HG02870 (cell line): ENCODE measurements around the gene MANBA.

Experiments
- ATAC-seq: cut with Tn5 transposase; IDR thresholded peaks from one replicate; pipeline ENCODE4 v1.9.1; 2021; ENCODE audit warnings: mild to moderate bottlenecking, moderate library complexity; ENCODE audit not compliant: unreplicated experiment

MANBA gene

GRCh38 chr4:102760645-102761295 lies at the start of gene MANBA:
Gene MANBA (minus strand): TSS chr4:102760968. CDS start chr4:102760894, 74 bp downstream.
- peak; percentile 84 for ATAC-seq

DNA sequence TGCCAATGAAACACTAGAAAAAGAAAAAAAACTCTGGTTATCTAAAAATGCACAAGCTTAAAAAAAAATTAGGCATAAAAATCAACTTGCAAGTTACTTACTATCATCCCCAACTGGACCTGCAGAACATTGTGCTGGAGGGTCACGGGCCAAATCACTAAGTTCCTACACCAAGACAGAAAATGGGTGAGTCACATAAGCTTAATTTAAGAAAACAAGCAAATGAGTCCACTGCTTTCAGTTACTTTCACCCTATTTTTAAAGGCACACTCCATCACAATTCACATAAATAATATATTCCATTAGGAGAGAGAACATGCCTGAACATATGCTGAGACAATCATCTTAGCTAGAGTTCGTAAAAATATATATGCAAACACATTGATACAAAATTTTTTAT lies 48.9 kb upstream of the MANBA start:
- ATAC-seq, result no peak

- peak; percentile 56 for ATAC-seq
Measured at GRCh38 chr4:102809190-102809589, 48.4 kb upstream of the MANBA start.

- no peak for ATAC-seq
Measured at GRCh38 chr4:102808009-102808408, 47.2 kb upstream of the MANBA start.

GRCh38 chr4:102807345-102807744 lies 46.6 kb upstream of the MANBA start:
- no peak for ATAC-seq

DNA sequence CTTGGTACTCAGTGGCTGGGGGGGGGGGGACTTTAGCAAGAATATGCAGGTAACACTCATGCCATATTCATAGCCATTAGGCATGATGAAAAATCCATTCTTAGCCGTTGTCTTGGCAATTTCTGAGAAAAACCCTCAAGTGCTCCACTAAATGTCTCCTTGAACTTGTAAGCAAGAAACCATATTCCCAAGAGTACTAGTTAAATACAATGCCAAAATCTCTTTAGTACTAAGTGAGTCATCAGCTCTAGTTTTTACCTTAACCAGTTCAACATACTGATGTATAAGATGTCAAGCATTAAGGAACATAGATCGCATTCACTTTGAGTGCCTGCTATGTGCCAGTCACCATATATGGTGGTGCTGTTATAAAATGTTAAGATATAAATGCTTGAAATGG lies 39.0 kb upstream of the MANBA start:
- no peak for ATAC-seq

DNA sequence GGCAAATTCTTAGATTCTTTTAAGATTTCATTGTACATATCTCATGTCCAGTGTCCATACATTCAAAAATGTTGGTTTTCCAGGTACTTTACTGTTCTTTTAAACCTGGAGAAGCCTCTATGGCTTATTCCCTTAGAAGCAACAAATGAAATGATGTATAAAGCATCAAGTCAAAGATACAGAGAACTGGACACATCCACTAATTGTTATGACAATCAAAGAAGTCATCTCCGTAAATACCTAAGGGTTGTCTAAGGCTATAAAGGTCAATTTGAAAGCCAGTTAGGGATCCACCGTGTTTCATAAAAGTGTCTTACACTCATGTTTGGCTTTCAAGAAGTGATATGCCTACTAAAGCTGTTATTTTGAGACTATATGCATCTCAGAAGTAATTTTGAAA lies 34.2 kb upstream of the MANBA start:
- no peak for ATAC-seq

- no peak for ATAC-seq
Measured at GRCh38 chr4:102792361-102792936, 31.7 kb upstream of the MANBA start.

DNA sequence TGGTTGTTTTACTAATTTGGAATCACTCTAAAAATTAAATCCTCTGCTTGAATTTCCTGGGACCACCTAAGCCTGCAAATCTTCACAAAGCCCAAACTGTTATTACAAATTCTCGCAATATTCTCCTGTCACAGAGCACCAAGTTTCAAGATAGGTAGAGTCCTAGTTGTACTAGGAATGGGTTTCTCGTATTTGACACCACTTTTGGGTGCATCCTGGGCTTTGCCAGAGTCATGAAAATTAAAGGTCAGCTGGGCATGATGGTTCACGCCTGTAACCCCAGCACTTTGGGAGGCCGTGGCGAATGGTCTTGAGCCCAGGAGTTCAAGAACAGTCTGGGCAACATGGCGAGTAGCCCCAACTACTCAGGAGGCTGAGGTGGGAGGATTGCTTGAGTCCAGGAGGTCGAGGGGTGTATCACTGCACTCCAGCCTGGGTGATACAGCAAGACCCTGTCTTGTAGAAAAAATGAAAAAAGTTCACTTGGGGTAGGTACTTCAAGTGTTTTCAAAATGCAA lies 30.6 kb upstream of the MANBA start:
- ATAC-seq, result no peak

DNA sequence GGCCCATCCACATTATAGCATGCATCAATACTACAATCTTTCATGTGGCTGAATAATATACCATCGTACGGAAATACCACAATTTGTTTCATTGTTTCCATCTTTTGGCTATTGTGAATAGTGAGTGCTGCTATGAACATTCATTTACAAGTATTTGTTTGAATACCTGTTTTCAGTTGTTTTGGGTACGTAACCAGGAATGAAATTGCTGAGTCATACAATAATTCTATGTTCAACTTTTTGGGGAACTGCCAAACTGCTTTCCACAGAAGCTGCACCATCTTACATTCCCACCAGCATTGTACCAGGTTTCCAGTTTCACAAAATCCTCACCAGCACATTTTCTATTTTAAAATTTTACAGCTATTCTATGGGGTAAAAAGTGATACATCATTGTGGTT lies 28.5 kb upstream of the MANBA start:
- ATAC-seq, result no peak

DNA sequence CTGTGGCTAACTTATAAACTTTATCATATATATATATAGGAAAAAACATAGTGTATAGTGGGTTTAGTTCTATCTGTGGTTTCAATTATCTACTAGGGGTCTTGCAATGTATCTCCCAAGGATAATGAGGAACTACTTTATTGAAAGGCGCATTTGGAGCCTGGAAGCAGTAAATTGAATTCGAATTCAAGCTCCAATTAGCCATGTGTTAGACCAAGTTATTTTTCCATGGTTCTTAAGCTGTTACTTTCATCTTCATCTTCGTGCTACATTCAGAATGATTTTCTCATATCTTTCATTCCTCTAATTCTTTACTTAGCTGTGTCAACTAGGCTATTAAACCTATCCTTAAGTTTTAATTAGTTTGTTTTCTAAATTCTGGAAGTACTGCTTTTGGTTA lies 27.2 kb upstream of the MANBA start:
- no peak for ATAC-seq

GRCh38 chr4:102787096-102787881 lies 26.5 kb upstream of the MANBA start:
- ATAC-seq, result no peak

- ATAC-seq, result no peak
Measured at GRCh38 chr4:102786279-102786678, 25.5 kb upstream of the MANBA start.

DNA sequence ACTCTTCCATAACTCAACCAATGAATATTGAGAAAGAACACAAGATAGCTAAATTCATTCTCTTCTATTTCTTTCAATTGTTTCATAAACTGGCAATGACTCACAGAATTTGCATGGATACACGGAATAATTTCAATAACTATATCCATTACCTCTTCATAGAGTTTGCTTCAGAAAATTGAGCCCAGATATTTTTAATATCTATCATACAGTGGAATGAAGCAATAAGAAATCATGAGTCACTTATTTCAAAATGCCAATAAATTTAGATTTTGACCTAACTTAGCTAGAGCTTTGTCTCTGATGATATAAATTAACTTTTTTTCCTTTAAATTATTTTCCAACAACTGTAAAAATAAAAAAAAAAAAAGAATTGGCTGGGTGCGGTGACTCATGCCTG lies 22.2 kb upstream of the MANBA start:
- ATAC-seq, result no peak

DNA sequence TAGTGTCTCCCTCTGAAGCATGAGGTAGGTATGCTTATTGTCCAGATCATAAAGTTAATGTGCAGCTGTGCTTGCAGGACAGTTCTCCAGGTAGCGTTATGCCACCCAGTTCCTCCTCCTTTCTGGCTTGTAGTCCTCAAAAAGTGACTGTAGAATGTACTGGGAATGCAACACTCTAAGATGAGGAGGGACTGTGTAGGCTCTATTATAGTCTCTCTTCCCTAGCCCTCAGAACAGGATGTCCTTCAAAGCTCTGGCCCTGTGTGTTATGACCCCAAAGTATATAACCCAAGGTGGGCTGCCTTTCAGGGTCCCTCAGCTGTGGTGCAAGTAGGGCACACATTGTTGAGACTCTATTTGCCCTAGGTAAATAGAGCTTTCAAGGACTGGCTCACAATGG lies 20.8 kb upstream of the MANBA start:
- no peak for ATAC-seq

GRCh38 chr4:102780476-102781144 lies 19.8 kb upstream of the MANBA start:
- ATAC-seq, result peak; percentile 67

DNA sequence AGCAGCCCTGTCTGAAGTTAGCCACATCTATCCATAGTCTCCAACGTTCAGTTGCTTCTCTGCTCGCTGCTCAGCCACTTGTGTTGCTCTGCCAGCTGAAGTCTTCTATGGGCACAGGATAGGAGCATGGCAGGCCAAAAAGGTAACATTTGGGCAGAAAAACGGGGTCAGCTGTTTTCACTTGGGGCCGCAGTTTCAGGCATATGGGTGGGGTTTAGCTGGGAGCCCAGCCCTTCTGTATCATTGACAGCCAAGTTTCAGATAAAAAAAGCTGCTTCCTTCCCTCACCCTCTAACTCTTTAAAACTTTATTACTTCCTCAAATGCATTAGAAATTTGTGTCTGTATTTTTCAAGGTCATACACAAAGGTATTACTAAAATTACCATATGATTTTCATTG lies 18.4 kb upstream of the MANBA start:
- no peak for ATAC-seq

GRCh38 chr4:102778720-102779119 lies 18.0 kb upstream of the MANBA start:
- ATAC-seq, result no peak

DNA sequence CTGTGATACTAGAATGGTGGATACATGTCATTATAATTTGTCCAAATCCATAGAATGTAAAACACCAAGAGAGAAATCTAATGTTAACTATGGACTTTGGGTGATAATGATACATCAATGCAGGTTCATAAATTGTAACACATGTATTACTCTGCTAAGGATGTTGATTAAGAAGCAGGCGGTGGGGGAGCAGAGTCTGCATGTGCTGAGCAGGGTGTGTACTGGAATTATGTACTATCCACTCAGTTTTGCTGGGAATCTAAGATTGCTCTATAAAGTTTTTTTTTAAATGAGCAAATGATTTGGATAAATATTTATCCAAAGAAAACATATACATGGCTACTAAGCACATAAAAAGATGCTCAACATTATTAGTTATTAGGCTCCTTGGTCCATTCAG lies 15.0 kb upstream of the MANBA start:
- ATAC-seq, result no peak

DNA sequence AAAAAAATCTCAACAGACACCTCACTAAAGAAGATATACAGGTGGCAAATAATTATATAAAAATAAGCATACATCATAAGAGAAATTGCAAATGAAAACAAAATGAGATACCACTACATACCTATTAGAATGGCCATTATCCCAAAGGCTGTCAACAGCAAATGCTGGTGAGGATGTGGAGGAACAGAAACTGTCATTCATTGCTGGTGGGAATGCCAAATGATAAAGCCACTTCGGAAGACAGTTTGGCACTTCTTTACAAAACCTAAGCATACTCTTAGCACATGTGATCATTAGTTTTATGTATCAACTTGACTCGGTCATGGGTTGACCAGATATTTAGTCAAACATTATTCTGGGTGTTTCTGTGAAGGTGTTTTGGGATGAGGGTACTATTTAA lies 13.5 kb upstream of the MANBA start:
- ATAC-seq, result no peak

DNA sequence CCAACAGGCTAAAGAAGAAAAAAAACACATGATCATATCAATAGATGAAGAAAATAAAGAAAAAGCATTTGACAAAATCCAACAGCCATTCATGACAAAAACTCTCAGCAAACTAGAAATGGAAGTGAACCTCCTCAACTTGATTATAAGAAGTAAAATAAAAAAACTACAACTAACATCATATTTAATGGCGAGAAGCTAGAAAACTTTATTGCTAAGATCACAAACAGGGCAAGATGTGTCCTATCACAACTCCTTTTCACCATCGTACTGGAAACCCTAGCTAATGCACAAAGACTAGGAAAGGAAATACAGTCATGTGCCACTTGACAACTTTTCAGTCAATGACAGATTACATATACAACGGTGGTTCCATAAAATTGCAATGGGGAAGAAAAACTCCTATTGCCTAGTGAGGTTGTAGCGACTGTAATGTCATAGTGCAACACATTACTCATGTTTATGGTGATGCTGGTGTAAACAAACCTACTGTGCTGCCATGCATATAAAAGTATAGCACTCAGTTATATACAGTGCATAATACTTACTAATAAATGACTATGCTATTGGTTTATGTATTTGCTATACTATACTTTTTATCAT lies 12.1 kb upstream of the MANBA start:
- no peak for ATAC-seq
